K562 treated with DMSO at 1 percent for 12 hours (cell line): ENCODE results near the gene OR4E1. TPM values are rescaled to one million over a fixed set of nuclear protein-coding genes. Genes with fewer than 3 reads are reported as not detected.

ENCODE experiments used
- total RNA-seq: library from RNA; unstranded; fragments of 300-600 nt; gene quantifications from 2 replicates; pipeline ENCODE4 v1.2.3, GENCODE V29; 2022; ENCODE audit not compliant: insufficient read depth

OR4E1 gene
- total RNA-seq, result not detected in 2 replicates

GRCh38 chr14:21673718-21674117, at the start of gene OR4E1:
Gene OR4E1, minus strand, starts transcription at chr14:21673818. Its CDS starts 2,883 bp downstream, at chr14:21670935.

GRCh38 chr14:21653331-21653885, 20.2 kb downstream of the OR4E1 start, which contains the start of gene OR4E2:
Gene OR4E2, plus strand, starts transcription at chr14:21653835. Its CDS starts 11,248 bp downstream, at chr14:21665083.

GRCh38 chr14:21634840-21635239, 38.8 kb downstream of the OR4E1 start, which contains the start of gene OR10G2:
Gene OR10G2, minus strand, starts transcription at chr14:21634940. Its CDS starts 98 bp downstream, at chr14:21634842.

Other genes with a start within 250 kb of the OR4E1 start
- 23.1 and 42.0 TPM in 2 replicates for gene CHD8, start 217.7 kb downstream of the OR4E1 start, total RNA-seq
- gene RAB2B, start 196.9 kb downstream of the OR4E1 start, total RNA-seq, result 6.7 and 9.0 TPM in 2 replicates
- 16.1 and 26.9 TPM in 2 replicates for gene TOX4, start 196.6 kb downstream of the OR4E1 start, total RNA-seq
- 23.2 and 48.5 TPM in 2 replicates for gene METTL3, start 162.5 kb downstream of the OR4E1 start, total RNA-seq
- 12.9 and 25.5 TPM in 2 replicates for gene SALL2, start 147.5 kb downstream of the OR4E1 start, total RNA-seq
- not detected in 2 replicates for gene OR10G3, start 93.7 kb downstream of the OR4E1 start, total RNA-seq
- gene OR10G2, start 38.9 kb downstream of the OR4E1 start, total RNA-seq, result not detected in 2 replicates
- not detected in 2 replicates for gene OR4E2, start 20.0 kb downstream of the OR4E1 start, total RNA-seq